Ishikawa (cell line): ENCODE measurements around the gene ESPL1.

Experiments used
- CEBPB ChIP-seq: IDR thresholded peaks from 2 replicates; pipeline ENCODE4 v1.6.1; 2012
- EGR1 ChIP-seq: IDR thresholded peaks from 2 replicates; pipeline ENCODE4 v1.6.1; 2012
- EP300 ChIP-seq: IDR thresholded peaks from 2 replicates; pipeline ENCODE4 v1.6.1; 2012; ENCODE audit warnings: borderline replicate concordance
- NFIC ChIP-seq: IDR thresholded peaks from 2 replicates; pipeline ENCODE4 v1.6.1; 2012
- RAD21 ChIP-seq: IDR thresholded peaks from 2 replicates; pipeline ENCODE4 v1.6.1; 2012; ENCODE audit warnings: low read depth
- TCF12 ChIP-seq: IDR thresholded peaks from 2 replicates; pipeline ENCODE4 v1.6.1; 2012; ENCODE audit warnings: low read depth
- YY1 ChIP-seq: IDR thresholded peaks from 2 replicates; pipeline ENCODE4 v1.6.1; 2012; ENCODE audit warnings: low read depth
- ZBTB7A ChIP-seq: IDR thresholded peaks from 2 replicates; pipeline ENCODE4 v1.6.1; 2012; ENCODE audit warnings: low read depth
- TF ChIP-seq, protein P1 (sequence below): IDR thresholded peaks from 2 replicates; pipeline ENCODE4 v1.6.1; 2012; ENCODE audit warnings: low read depth, mild to moderate bottlenecking
- TF ChIP-seq, protein P2 (sequence below): IDR thresholded peaks from 2 replicates; pipeline ENCODE4 v1.6.1; 2012

DNA sequence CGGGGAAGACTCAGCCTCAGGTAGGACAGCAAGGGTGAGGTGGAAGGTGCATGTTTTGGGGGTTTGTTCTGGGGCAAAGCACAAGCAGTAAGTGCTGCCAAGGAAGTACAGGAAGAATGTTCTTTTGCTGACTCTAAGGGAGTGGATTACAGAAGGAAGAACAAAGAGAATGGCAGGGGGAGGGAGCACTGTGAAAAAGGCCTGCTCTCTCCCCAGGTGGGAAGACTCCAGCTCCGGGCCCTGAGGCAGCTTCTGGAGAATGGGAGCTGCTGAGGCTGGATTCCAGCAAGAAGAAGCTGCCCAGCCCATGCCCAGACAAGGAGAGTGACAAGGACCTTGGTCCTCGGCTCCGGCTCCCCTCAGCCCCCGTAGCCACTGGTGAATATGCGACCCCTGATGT is 20.2 kb downstream of the ESPL1 start:
- no peak for TF ChIP-seq EGR1
- TF ChIP-seq, protein P1, sequence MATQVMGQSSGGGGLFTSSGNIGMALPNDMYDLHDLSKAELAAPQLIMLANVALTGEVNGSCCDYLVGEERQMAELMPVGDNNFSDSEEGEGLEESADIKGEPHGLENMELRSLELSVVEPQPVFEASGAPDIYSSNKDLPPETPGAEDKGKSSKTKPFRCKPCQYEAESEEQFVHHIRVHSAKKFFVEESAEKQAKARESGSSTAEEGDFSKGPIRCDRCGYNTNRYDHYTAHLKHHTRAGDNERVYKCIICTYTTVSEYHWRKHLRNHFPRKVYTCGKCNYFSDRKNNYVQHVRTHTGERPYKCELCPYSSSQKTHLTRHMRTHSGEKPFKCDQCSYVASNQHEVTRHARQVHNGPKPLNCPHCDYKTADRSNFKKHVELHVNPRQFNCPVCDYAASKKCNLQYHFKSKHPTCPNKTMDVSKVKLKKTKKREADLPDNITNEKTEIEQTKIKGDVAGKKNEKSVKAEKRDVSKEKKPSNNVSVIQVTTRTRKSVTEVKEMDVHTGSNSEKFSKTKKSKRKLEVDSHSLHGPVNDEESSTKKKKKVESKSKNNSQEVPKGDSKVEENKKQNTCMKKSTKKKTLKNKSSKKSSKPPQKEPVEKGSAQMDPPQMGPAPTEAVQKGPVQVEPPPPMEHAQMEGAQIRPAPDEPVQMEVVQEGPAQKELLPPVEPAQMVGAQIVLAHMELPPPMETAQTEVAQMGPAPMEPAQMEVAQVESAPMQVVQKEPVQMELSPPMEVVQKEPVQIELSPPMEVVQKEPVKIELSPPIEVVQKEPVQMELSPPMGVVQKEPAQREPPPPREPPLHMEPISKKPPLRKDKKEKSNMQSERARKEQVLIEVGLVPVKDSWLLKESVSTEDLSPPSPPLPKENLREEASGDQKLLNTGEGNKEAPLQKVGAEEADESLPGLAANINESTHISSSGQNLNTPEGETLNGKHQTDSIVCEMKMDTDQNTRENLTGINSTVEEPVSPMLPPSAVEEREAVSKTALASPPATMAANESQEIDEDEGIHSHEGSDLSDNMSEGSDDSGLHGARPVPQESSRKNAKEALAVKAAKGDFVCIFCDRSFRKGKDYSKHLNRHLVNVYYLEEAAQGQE = no peak
- no peak for TF ChIP-seq YY1
- no peak for TF ChIP-seq EP300
- TF ChIP-seq, protein P2, sequence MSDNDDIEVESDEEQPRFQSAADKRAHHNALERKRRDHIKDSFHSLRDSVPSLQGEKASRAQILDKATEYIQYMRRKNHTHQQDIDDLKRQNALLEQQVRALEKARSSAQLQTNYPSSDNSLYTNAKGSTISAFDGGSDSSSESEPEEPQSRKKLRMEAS = no peak
- TF ChIP-seq CEBPB = no peak
- no peak for TF ChIP-seq NFIC
- no peak for TF ChIP-seq ZBTB7A
- TF ChIP-seq RAD21 = no peak
- TF ChIP-seq TCF12 = no peak
